A673 (cell line): ENCODE data around the gene TFCP2.

ENCODE experiments used
- CTCF ChIP-seq: fragments of 300-800, 200-600 bp; sonication (generic); conservative IDR thresholded peaks from 2 replicates; pipeline ENCODE4 v1.5.1; 2017; ENCODE audit warnings: low read depth, mild to moderate bottlenecking, antibody characterized with exemption, low read length, moderate library complexity, mixed read lengths
- EZH2 ChIP-seq: fragments of 200-600 bp; sonication (generic); IDR thresholded peaks from 2 replicates; pipeline ENCODE4 v1.6.1; 2017; ENCODE audit warnings: borderline replicate concordance, low read depth, mild to moderate bottlenecking, mixed read lengths, antibody characterized with exemption, low read length; ENCODE audit not compliant: poor library complexity, severe bottlenecking

GRCh38 chr12:51163795-51164194, 9.1 kb downstream of the TFCP2 start:
- TF ChIP-seq CTCF (no peak), EZH2 (no peak)
